ENCODE results near the gene MYO19.
"Not testable (repeated sequence)": the region's sequence is repeated elsewhere in the genome, so short reads cannot be mapped to it uniquely, and the experiment has no call there.

Gene MYO19

DNA sequence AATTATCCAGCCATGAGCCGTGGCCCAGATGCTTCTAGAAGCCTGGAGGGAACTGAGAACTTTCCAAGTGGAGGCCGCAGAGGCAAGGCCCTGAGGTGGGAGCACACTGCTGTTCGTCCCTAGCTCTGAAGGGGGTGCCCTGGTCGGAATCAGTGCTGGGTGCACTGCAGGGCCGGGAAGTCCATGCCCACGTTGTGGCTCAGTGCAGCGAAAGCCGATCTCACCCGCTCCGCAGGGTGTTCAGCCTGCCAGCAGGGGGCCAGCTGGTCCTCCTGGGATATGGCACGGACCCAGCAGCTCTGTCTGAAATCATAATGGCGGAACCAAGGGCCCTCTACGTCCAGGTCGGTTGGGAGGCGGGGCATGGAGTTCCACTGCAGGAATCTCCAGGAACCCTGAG is 84.7 kb downstream of the MYO19 start:
- H3F3A ChIP-seq (ENCODE audit: low read depth); H2AFZ ChIP-seq (ENCODE audit: low read length); H3K4me1 ChIP-seq (ENCODE audit: insufficient read depth, low read length, poor library complexity, severe bottlenecking); H3K36me3 ChIP-seq (ENCODE audit: insufficient read depth, low read length); H3K9me3 ChIP-seq (ENCODE audit: insufficient read depth, low read depth, low read length); H3K79me2 ChIP-seq (ENCODE audit: insufficient read depth, low read length); H3K4me2 ChIP-seq (ENCODE audit: low read depth, low read length, poor library complexity, severe bottlenecking); H4K20me1 ChIP-seq (ENCODE audit: insufficient read depth, low read length, poor library complexity, severe bottlenecking); H3K4me3 ChIP-seq (ENCODE audit: low read length, poor library complexity, severe bottlenecking); H3K9ac ChIP-seq (ENCODE audit: low read depth, low read length, poor library complexity, severe bottlenecking); H3K9me2 ChIP-seq (replicated peaks; ENCODE audit: low read depth, low read length); H3K27me3 ChIP-seq (ENCODE audit: insufficient read depth, low read length, poor library complexity, severe bottlenecking): not testable (repeated sequence)
